Measurements from ENCODE around the gene MANSC4. TPM values are rescaled to one million over a fixed set of nuclear protein-coding genes. Genes with fewer than 3 reads are reported as not detected.

The MANSC4 gene
- total and polyA plus RNA-seq, 9 of the 15 experiments (the other 6 are each of a cell fraction or from before 2014, with no cell fraction given) = not detected

- TF ChIP-seq U2AF2 (optimal IDR thresholded peaks at IDR 0.05; ENCODE audit: low read depth, low read length) (no peak), RREB1 (CRISPR knock-in tag; IDR thresholded peaks at IDR 0.05) (no peak), GTF2F1 (IDR thresholded peaks at IDR 0.05; ENCODE audit: low read depth, low read length) (no peak), NR4A1 (CRISPR knock-in tag; IDR thresholded peaks at IDR 0.05) (no peak), NR4A1 (tag; IDR thresholded peaks at IDR 0.05) (peak; percentile 96), PTRF (tag; IDR thresholded peaks at IDR 0.05) (peak; percentile 81), ZNF511 (CRISPR knock-in tag; IDR thresholded peaks at IDR 0.05) (no peak), PHF21A (IDR thresholded peaks at IDR 0.05; ENCODE audit: borderline replicate concordance, low read depth) (no peak), ZBTB17 (CRISPR knock-in tag; IDR thresholded peaks at IDR 0.05) (0 out of 2 replicates have a peak, but pooled peaks have one; percentile 49), SRSF9 (IDR thresholded peaks at IDR 0.05; ENCODE audit: borderline replicate concordance, low read depth, low read length) (no peak), ZNF551 (CRISPR knock-in tag; IDR thresholded peaks at IDR 0.05) (no peak), ILK (tag; IDR thresholded peaks at IDR 0.05; ENCODE audit: borderline replicate concordance, low read depth) (peak; percentile 74; the same call in 1 of the 2 replicates), STAT5B (CRISPR knock-in tag; IDR thresholded peaks at IDR 0.05) (peak; percentile 65)
- TF ChIP-seq, protein P1, sequence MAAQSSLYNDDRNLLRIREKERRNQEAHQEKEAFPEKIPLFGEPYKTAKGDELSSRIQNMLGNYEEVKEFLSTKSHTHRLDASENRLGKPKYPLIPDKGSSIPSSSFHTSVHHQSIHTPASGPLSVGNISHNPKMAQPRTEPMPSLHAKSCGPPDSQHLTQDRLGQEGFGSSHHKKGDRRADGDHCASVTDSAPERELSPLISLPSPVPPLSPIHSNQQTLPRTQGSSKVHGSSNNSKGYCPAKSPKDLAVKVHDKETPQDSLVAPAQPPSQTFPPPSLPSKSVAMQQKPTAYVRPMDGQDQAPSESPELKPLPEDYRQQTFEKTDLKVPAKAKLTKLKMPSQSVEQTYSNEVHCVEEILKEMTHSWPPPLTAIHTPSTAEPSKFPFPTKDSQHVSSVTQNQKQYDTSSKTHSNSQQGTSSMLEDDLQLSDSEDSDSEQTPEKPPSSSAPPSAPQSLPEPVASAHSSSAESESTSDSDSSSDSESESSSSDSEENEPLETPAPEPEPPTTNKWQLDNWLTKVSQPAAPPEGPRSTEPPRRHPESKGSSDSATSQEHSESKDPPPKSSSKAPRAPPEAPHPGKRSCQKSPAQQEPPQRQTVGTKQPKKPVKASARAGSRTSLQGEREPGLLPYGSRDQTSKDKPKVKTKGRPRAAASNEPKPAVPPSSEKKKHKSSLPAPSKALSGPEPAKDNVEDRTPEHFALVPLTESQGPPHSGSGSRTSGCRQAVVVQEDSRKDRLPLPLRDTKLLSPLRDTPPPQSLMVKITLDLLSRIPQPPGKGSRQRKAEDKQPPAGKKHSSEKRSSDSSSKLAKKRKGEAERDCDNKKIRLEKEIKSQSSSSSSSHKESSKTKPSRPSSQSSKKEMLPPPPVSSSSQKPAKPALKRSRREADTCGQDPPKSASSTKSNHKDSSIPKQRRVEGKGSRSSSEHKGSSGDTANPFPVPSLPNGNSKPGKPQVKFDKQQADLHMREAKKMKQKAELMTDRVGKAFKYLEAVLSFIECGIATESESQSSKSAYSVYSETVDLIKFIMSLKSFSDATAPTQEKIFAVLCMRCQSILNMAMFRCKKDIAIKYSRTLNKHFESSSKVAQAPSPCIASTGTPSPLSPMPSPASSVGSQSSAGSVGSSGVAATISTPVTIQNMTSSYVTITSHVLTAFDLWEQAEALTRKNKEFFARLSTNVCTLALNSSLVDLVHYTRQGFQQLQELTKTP (IDR thresholded peaks at IDR 0.05; ENCODE audit: low read depth in 1 of 2, partially characterized antibody in 2 of 2) = no peak
- TF ChIP-seq, protein P2, sequence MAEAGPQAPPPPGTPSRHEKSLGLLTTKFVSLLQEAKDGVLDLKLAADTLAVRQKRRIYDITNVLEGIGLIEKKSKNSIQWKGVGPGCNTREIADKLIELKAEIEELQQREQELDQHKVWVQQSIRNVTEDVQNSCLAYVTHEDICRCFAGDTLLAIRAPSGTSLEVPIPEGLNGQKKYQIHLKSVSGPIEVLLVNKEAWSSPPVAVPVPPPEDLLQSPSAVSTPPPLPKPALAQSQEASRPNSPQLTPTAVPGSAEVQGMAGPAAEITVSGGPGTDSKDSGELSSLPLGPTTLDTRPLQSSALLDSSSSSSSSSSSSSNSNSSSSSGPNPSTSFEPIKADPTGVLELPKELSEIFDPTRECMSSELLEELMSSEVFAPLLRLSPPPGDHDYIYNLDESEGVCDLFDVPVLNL (CRISPR knock-in tag; IDR thresholded peaks at IDR 0.05; ENCODE audit: low read depth) = no peak
Measured at GRCh38 chr12:27818401-27818918, 38.4 kb upstream of the MANSC4 start (continued).

Data from K562 (cell line).